GM12891 (cell line): ENCODE results near the gene KCNMA1.

Experiments
- DNase-seq: peaks from one replicate; pipeline ENCODE4 v3.0.0; 2011; ENCODE audit warnings: low spot score; ENCODE audit not compliant: insufficient read length
- FAIRE-seq: peaks from 2 replicates; lab custom pipeline; 2011; peaks lifted over from hg19 to GRCh38; lab: Jason Lieb, UNC
- PAX5 ChIP-seq: IDR thresholded peaks from 2 replicates; pipeline ENCODE4 v1.6.1; 2011; ENCODE audit warnings: low read length, moderate library complexity, mild to moderate bottlenecking; ENCODE audit not compliant: insufficient read depth, severe bottlenecking
- POLR2A ChIP-seq: IDR thresholded peaks from 2 replicates; pipeline ENCODE4 v1.6.1; 2011; ENCODE audit warnings: low read depth, low read length, control low read depth
- POLR2AphosphoS5 ChIP-seq: IDR thresholded peaks from 2 replicates; pipeline ENCODE4 v1.6.1; 2011; ENCODE audit warnings: low read depth, low read length, control low read depth
- POU2F2 ChIP-seq: IDR thresholded peaks from 2 replicates; pipeline ENCODE4 v1.6.1; 2011; ENCODE audit warnings: low read depth, mild to moderate bottlenecking, control low read depth, low read length, moderate library complexity
- SPI1 ChIP-seq: IDR thresholded peaks from 2 replicates; pipeline ENCODE4 v1.6.1; 2011; ENCODE audit warnings: low read depth, low read length, control low read depth
- TAF1 ChIP-seq: IDR thresholded peaks from 2 replicates; pipeline ENCODE4 v1.6.1; 2011; ENCODE audit warnings: low read depth, low read length, control low read depth

KCNMA1 gene

GRCh38 chr10:77510294-77510693 is 127.3 kb downstream of the KCNMA1 start:
- FAIRE-seq (no peak), DNase-seq (no peak)
- no peak for TF ChIP-seq PAX5
- TF ChIP-seq POLR2A, result no peak
- no peak for TF ChIP-seq TAF1
- no peak for TF ChIP-seq POU2F2
- TF ChIP-seq POLR2AphosphoS5, result no peak
- TF ChIP-seq SPI1, result no peak

GRCh38 chr10:77509391-77509790 is 128.2 kb downstream of the KCNMA1 start:
- DNase-seq (no peak), FAIRE-seq (no peak)
- TF ChIP-seq POLR2A, result no peak
- TF ChIP-seq PAX5, result no peak
- TF ChIP-seq SPI1, result no peak
- TF ChIP-seq POLR2AphosphoS5, result no peak
- TF ChIP-seq POU2F2, result no peak
- no peak for TF ChIP-seq TAF1

DNA sequence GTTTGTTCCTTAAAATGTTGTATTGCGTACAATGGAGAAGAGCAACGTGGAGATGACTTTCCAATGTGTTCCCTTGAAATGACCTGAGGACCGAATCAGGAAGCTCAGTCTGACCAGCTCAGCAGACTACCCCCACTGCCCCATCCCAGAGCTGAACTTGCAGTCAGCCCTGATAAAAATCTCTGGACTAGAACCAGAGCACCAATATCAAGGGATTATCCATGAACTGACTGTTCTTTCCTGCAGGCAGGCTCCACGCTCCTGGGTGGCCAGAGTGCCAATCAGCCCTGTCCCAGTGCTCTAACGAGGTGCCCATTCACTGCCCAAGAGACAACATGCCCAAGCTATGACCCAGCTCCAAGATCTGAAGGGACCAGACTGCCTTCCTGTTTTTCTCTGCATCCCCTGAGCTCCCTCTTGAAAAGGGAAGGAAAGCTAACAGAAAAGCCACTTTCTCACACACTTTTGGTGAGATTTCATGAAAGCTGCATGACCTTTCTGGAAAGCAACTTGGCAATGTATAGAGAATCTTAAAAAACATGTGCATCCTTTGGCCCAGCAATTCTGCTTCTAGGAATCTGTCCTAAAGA is 130.2 kb downstream of the KCNMA1 start:
- TF ChIP-seq POLR2AphosphoS5 (no peak), POLR2A (no peak), POU2F2 (no peak), SPI1 (no peak), PAX5 (no peak), TAF1 (no peak)
- FAIRE-seq, result no peak
- no peak for DNase-seq

DNA sequence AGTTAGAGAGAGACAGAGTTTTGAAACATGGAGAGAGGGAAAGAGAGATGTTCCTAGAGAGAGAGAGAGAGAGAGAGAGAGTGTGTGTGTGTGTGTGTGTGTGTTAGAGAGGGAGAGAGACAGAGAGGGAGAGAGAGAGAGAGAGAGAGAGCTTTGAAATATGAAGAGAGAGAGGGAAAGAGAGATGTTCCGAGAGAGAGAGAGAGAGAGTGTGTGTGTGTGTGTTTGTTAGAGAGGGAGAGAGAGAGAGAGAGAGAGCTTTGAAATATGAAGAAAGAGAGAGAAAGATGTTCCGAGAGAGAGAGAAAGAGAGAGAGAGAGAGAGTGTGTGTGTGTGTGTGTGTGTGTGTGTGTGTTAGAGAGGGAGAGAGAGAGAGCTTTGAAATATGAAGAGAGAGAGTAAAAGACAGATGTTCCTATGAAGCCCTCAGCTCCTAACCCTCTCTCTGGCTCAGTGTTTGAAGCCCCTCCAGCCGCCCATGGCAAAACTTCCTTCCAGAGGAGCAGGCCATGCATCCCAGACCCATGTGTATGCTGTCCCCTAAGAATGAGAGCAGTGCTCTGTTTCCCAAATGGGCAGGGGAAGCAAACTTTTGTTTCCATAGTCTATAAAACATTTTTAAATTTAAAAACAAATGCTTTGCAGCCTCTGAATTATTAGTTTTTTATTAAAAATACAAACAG is 130.9 kb downstream of the KCNMA1 start:
- DNase-seq (no peak), FAIRE-seq (no peak)
- no peak for TF ChIP-seq SPI1
- TF ChIP-seq POLR2A, result no peak
- TF ChIP-seq POLR2AphosphoS5, result no peak
- TF ChIP-seq POU2F2, result no peak
- TF ChIP-seq PAX5, result no peak
- no peak for TF ChIP-seq TAF1

DNA sequence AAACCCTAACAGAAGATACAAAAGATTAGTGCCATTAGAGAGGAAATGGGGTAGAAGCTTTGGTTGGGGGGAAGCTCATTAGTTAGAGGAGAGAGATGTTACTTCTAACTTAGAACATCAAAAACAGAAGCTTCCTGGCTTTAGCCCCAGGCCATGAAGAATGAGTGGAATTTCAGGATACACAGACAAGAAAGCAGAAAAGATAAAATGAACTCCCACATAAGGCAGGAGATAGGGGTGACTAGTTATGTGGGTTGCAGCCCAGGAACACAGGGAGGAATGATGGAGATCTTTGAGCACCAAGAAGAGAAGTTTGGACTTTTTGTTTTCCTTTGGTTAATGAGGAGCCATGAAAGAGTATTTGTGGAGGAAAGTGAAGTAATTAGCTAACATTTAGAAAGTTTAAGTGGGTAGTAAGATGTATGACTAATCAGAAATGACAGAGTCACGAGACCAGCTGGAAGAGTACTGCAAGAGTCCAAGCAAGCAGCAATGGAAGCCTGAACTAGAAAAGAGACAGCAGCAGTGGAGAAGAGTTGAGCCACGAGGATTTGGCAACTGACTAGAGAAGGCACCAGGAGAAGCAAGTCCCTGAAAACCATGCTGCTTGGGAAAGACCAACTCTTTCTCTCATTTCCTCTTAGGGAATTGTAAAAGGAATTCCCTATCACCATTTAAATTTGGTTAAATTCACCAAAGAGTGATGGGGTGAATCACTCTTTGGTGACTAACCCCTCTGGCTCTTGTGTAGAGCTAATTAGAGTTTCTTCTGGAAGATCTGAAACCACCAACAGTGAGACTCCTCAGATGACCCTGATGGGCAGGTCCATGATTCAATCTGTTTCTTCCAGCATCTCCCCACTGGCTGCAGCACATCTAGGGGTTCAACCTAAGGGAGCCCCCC is 131.9 kb downstream of the KCNMA1 start:
- no peak for DNase-seq
- no peak for FAIRE-seq
- TF ChIP-seq POU2F2, result no peak
- TF ChIP-seq TAF1, result no peak
- no peak for TF ChIP-seq SPI1
- no peak for TF ChIP-seq POLR2AphosphoS5
- TF ChIP-seq POLR2A, result no peak
- TF ChIP-seq PAX5, result no peak

GRCh38 chr10:77504873-77505257 is 132.7 kb downstream of the KCNMA1 start:
- no peak for TF ChIP-seq POLR2A
- no peak for TF ChIP-seq POLR2AphosphoS5
- TF ChIP-seq TAF1, result no peak
- TF ChIP-seq PAX5, result no peak
- no peak for TF ChIP-seq POU2F2
- no peak for TF ChIP-seq SPI1
- no peak for DNase-seq
- no peak for FAIRE-seq

- TF ChIP-seq POLR2AphosphoS5, result no peak
- TF ChIP-seq PAX5, result no peak
- TF ChIP-seq SPI1, result no peak
- no peak for TF ChIP-seq POU2F2
- no peak for TF ChIP-seq TAF1
- no peak for TF ChIP-seq POLR2A
- FAIRE-seq, result no peak
- DNase-seq, result no peak
Observed at GRCh38 chr10:77504196-77504872, 133.3 kb downstream of the KCNMA1 start.

DNA sequence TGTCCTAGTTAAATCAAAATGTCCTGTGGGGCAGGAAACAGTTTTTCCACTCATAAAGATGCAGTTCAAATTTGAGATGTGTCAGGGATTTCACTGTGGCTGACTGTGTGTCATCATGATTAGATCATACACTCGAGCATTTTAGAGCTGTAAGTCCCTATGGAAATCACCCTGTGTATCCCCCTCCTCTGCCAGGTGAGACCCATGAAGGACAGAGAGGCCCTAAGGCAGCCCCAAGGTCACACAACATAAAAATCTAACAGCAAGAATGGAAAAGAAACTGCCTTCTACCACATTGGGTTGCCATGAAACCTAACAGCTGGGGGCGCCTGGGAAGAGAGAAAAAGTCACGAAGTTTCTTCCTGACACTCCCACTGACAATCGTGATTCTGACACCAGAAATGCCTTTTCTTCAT is 135.8 kb downstream of the KCNMA1 start:
- no peak for FAIRE-seq
- TF ChIP-seq POLR2AphosphoS5 (no peak), TAF1 (no peak), PAX5 (no peak), SPI1 (no peak), POLR2A (no peak), POU2F2 (no peak)
- DNase-seq, result no peak

GRCh38 chr10:77501152-77501845 is 136.3 kb downstream of the KCNMA1 start:
- no peak for TF ChIP-seq POLR2AphosphoS5
- FAIRE-seq (no peak), DNase-seq (no peak)
